ENCODE measurements around the gene SH3PXD2A.

The SH3PXD2A gene

DNA sequence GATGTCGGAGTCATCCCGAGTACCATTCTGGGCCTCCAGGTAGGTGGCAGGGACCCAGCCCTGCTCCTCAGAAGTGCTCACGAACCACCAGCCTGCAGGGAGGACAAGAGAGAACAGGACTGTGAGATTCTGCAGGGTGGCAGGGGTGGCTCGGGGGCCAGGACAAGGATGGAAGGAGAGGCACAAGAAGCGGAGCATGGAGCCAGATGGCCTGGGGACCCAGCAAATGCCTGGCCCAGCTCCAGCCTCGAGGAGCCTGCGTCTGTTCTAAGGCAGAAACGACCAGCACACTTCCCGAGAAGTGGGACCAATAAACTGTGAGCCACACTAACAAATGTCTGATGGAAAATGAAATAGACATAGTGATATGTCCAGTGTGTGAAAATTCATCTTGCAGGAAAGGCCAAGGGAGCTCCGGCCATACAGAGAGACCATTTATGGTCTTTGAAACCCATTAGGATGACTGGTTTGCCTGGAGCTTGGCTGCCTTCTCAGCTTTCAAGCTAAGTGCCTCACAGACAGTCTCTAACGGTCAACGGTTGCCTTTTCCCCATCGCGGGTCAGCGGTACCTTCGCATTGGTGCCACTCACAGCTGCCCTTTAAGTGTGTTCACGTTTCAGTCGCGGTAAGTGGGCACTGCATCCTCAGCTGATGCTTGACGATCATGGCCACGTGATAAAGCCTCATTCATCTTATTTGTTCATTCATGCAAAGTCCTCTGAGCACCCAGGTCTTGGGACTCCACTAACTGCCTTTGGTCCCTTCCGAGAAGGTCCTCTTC, 228.1 kb downstream of the SH3PXD2A start:
- no peak overlapping the region for H3K4me3 ChIP-seq (replicated peaks in 1 of 2; ENCODE audit: low read depth in 2 of 2, low read length in 2 of 2)
- DNase-seq (ENCODE audit: low read depth in 2 of 2), result no peak
- TF ChIP-seq, protein P1, sequence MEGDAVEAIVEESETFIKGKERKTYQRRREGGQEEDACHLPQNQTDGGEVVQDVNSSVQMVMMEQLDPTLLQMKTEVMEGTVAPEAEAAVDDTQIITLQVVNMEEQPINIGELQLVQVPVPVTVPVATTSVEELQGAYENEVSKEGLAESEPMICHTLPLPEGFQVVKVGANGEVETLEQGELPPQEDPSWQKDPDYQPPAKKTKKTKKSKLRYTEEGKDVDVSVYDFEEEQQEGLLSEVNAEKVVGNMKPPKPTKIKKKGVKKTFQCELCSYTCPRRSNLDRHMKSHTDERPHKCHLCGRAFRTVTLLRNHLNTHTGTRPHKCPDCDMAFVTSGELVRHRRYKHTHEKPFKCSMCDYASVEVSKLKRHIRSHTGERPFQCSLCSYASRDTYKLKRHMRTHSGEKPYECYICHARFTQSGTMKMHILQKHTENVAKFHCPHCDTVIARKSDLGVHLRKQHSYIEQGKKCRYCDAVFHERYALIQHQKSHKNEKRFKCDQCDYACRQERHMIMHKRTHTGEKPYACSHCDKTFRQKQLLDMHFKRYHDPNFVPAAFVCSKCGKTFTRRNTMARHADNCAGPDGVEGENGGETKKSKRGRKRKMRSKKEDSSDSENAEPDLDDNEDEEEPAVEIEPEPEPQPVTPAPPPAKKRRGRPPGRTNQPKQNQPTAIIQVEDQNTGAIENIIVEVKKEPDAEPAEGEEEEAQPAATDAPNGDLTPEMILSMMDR (IDR thresholded peaks at IDR 0.05; ENCODE audit: low read depth, low read length), result no peak

DNA sequence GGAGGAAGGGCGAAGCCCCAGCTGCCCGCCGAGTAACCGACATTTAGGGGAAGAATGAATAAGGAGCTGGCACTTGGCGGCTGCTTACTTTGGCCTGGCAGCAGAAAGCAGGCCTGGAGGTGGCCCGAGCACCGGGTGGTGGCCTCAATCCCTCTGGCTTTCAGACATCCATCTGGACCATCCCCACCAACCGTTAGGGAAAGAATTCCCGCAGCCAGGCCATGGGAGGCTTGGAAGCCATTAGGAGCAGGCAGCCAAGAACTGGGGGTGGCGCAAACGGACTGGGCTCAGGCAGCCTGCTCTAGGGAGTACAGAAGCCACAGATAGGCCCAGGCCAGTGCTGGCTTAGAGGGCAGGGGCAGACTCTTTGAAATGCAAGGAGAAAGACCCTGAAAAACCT, 229.2 kb downstream of the SH3PXD2A start:
- no peak for DNase-seq (ENCODE audit: low read depth in 2 of 2)
- H3K4me3 ChIP-seq (replicated peaks in 1 of 2; ENCODE audit: low read depth in 2 of 2, low read length in 2 of 2), result no peak overlapping the region
- TF ChIP-seq, protein P1 (IDR thresholded peaks at IDR 0.05; ENCODE audit: low read depth, low read length), result no peak

- H3K4me3 ChIP-seq (replicated peaks in 1 of 2; ENCODE audit: low read depth in 2 of 2, low read length in 2 of 2), result no peak overlapping the region
- TF ChIP-seq, protein P1 (IDR thresholded peaks at IDR 0.05; ENCODE audit: low read depth, low read length), result no peak
- DNase-seq (ENCODE audit: low read depth in 2 of 2), result no peak
These were observed 232.3 kb downstream of the SH3PXD2A start for GRCh38 chr10:103622935-103623574.

GRCh38 chr10:103622286-103622685, 233.1 kb downstream of the SH3PXD2A start:
- TF ChIP-seq, protein P1 (IDR thresholded peaks at IDR 0.05; ENCODE audit: low read depth, low read length), result no peak
- no peak overlapping the region for H3K4me3 ChIP-seq (replicated peaks in 1 of 2; ENCODE audit: low read depth in 2 of 2, low read length in 2 of 2)
- DNase-seq (ENCODE audit: low read depth in 2 of 2), result no peak

DNA sequence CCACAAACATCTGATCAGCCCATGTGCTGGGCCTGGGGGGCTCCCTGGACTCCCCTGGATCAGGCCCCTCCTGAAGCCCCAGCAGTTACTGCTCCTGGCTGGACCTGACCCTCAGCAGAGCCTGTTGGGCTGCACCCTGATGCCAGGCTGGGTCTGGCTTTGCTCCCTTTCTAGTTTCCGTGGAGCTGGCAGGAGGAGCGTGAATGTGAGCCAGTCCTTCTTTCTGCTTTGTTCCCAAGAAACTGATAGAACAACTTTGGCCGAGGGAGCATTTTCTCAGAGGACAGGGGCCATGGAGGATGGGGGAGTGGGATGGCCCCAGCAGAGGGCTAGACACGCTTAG, 233.6 kb downstream of the SH3PXD2A start:
- DNase-seq (ENCODE audit: low read depth in 2 of 2), result no peak
- TF ChIP-seq, protein P1 (IDR thresholded peaks at IDR 0.05; ENCODE audit: low read depth, low read length), result no peak
- no peak overlapping the region for H3K4me3 ChIP-seq (replicated peaks in 1 of 2; ENCODE audit: low read depth in 2 of 2, low read length in 2 of 2)

DNA sequence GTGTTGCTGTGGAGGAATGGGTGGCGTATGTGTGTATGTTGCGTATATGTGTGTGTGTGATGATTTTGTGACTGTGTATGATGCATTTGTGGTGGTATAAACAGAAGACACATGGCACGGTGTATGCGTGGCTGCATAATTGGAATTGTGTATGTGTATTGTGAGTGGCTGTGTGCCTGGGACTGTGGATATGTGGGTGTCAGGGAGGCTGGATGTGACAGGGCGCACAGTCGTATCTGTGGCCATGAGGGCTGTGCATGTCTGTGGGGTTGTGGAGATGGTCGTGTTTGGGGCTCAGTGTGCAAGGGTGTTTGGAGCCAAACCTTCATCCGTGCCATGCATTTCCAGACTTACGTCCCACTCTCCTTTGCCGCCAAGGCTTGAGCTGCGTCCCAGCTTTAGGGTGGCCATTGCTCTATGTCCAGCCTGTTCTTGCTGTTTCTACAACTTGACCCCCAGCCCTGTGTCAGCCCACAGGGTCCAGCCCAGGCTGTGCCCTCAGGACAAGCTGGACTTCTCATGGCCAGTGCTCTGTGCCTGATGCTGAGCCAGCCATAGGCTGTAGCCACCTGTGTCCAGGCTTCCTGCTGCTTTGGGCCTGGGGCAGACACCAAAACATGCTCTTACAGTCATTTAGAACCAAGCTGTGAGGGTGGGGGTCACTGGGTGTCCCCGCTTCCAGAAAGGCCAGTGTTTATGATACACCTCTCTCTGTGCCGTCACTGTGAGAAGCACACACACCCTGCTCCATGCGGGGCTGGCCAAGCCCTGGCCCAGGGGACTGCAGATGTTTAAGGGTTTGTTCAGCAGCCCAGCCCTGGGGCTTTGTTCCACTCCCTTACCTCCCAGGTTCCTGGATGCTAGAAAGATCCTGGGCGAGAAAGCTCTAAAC, 234.2 kb downstream of the SH3PXD2A start:
- H3K4me3 ChIP-seq (replicated peaks in 1 of 2; ENCODE audit: low read depth in 2 of 2, low read length in 2 of 2), result no peak overlapping the region
- DNase-seq (ENCODE audit: low read depth in 2 of 2), result no peak
- TF ChIP-seq, protein P1 (IDR thresholded peaks at IDR 0.05; ENCODE audit: low read depth, low read length), result no peak

Measured in cardiac fibroblast (primary cell).